GM23248 (cell line): ENCODE results near the gene ZBTB48. TPM values are rescaled to one million over a fixed set of nuclear protein-coding genes. Genes with fewer than 3 reads are reported as not detected.

Experiments used
- DNase-seq: peaks from one replicate; pipeline ENCODE4 v3.0.0-alpha.2; 2015
- H2AFZ ChIP-seq: fragments of 200-600 bp; sonication (generic); 2 replicates; pipeline ENCODE4 v1.6.1; 2016; ENCODE audit warnings: antibody characterized with exemption
- H3F3A ChIP-seq: fragments of 200-600 bp; sonication (generic); 2 replicates; pipeline ENCODE4 v1.6.1; 2016; ENCODE audit warnings: mild to moderate bottlenecking, antibody characterized with exemption, mixed run types; ENCODE audit not compliant: insufficient read depth
- H3K27ac ChIP-seq: fragments of 200-600 bp; sonication (generic); 2 replicates; pipeline ENCODE4 v1.5.1; 2016; ENCODE audit warnings: mild to moderate bottlenecking
- H3K27me3 ChIP-seq: fragments of 200-600 bp; sonication (generic); replicated peaks from 2 replicates; pipeline ENCODE4 v1.6.1; 2016; ENCODE audit warnings: mild to moderate bottlenecking; ENCODE audit not compliant: insufficient read depth
- H3K36me3 ChIP-seq: fragments of 200-600 bp; sonication (generic); 2 replicates; pipeline ENCODE4 v1.6.1; 2016; ENCODE audit warnings: low read depth, mild to moderate bottlenecking
- H3K4me1 ChIP-seq: fragments of 200-600 bp; sonication (generic); 2 replicates; pipeline ENCODE4 v1.6.1; 2016; ENCODE audit warnings: mild to moderate bottlenecking; ENCODE audit not compliant: insufficient read depth
- H3K4me2 ChIP-seq: fragments of 200-600 bp; sonication (generic); one replicate; pipeline ENCODE4 v1.6.1; 2016; ENCODE audit warnings: mild to moderate bottlenecking; ENCODE audit not compliant: unreplicated experiment
- H3K4me3 ChIP-seq: fragments of 200-600 bp; sonication (generic); 2 replicates; pipeline ENCODE4 v1.5.1; 2016; ENCODE audit warnings: mild to moderate bottlenecking
- H3K79me2 ChIP-seq: fragments of 200-600 bp; sonication (generic); 2 replicates; pipeline ENCODE4 v1.6.1; 2016; ENCODE audit warnings: mild to moderate bottlenecking; ENCODE audit not compliant: insufficient read depth
- H3K9ac ChIP-seq: fragments of 200-600 bp; sonication (generic); 2 replicates; pipeline ENCODE4 v1.6.1; 2016; ENCODE audit warnings: mild to moderate bottlenecking
- H3K9me2 ChIP-seq: fragments of 200-600 bp; sonication (generic); 2 replicates; pipeline ENCODE4 v1.6.1; 2016; ENCODE audit warnings: mixed run types, mild to moderate bottlenecking, moderate library complexity; ENCODE audit not compliant: insufficient read depth
- H3K9me3 ChIP-seq: fragments of 200-600 bp; sonication (generic); one replicate; pipeline ENCODE4 v1.6.1; 2017; ENCODE audit warnings: low read depth
- H4K20me1 ChIP-seq: fragments of 200-600 bp; sonication (generic); 2 replicates; pipeline ENCODE4 v1.6.0; 2016; ENCODE audit not compliant: insufficient read depth
- EZH2 ChIP-seq: fragments of 200-600 bp; sonication (generic); IDR thresholded peaks from 2 replicates; pipeline ENCODE4 v1.6.1; 2018; ENCODE audit warnings: antibody characterized with exemption, mild to moderate bottlenecking; ENCODE audit not compliant: insufficient read depth, poor library complexity, severe bottlenecking
- EZH2phosphoT487 ChIP-seq: fragments of 200-600 bp; sonication (generic); IDR thresholded peaks from 2 replicates; pipeline ENCODE4 v1.6.1; 2018; ENCODE audit warnings: antibody characterized with exemption, moderate library complexity, mild to moderate bottlenecking, low read depth; ENCODE audit not compliant: insufficient read depth
- WGBS, 2 experiments: methylation state at CpG; one replicate each; pipeline ENCODE4 v1.1.6; 2015 to 2017; ENCODE audit warnings: low lambda C conversion rate in 2 of 2, low coverage in 1 of 2; ENCODE audit errors: missing lambda C conversion rate in 2 of 2; 5-methylcytosine and 5-hydroxymethylcytosine counted together
- in situ Hi-C: fragments of 300-500 bp; cut with MboI; formaldehyde crosslinking; loops from 2 replicates; pipeline ENCODE4 v1.15.0; 2020
- polyA plus RNA-seq: library from polyadenylated mRNA; unstranded; fragments of >200 nt; fragmentation: Nextera tagmentation; extraction: Ambion mirVana; gene quantifications from 2 replicates; pipeline ENCODE4 v1.2.1, GENCODE V29; 2016
- total RNA-seq: library from RNA; depleted of rRNA; stranded (reverse); fragments of >200 nt; shearing (Covaris generic); gene quantifications from 2 replicates; pipeline ENCODE4 v1.2.3, GENCODE V29; 2014

ZBTB48 gene
- total and polyA plus RNA-seq, 2 experiments from 2014 or later, result 15.4 to 16.4 TPM

- Histone ChIP-seq H3K9me2 (no peaks in the 10 kb centered on the region), H2AFZ (peak overlapping the region; percentile 82), H3K4me2 (peak overlapping the region; percentile 87), H3K79me2 (peaks cover 69% of the 10 kb centered on the region), H3K27me3 (no peaks in the 10 kb centered on the region), H3K27ac (peak overlapping the region; percentile 89), H3F3A (peaks cover 12% of the 10 kb centered on the region; the same call in 1 of the 2 replicates), H3K9ac (peak overlapping the region; percentile 86), H3K36me3 (no peaks in the 10 kb centered on the region), H3K4me1 (peaks cover 13% of the 10 kb centered on the region; the same call in 1 of the 2 replicates), H4K20me1 (no peaks in the 10 kb centered on the region), H3K9me3 (no peaks in the 10 kb centered on the region), H3K4me3 (peak overlapping the region; percentile 91)
- TF ChIP-seq EZH2phosphoT487 (no peak), EZH2 (no peak)
- in situ Hi-C loops, result no loop called here
- 1% methylated on average over 42 to 67 of the region's 67 CpGs for WGBS, 2 experiments
- DNase-seq, result peak; percentile 83
These were observed 33.0 kb downstream of the ZBTB48 start for GRCh38 chr1:6612641-6613360.

GRCh38 chr1:6613361-6614018, 33.7 kb downstream of the ZBTB48 start, which contains the start of gene PHF13:
TSS of gene PHF13 (plus strand) at chr1:6613731. CDS start at chr1:6614067, 336 bp downstream.
- H3K36me3 ChIP-seq, result no peaks in the 10 kb centered on the region
- H3K4me2 ChIP-seq, result peak within 1 kb of the TSS; percentile 87
- DNase-seq, result peak; percentile 99
- H3K4me3 ChIP-seq, result peak within 1 kb of the TSS; percentile 91
- in situ Hi-C loops, result no loop called here
- H2AFZ ChIP-seq, result peak within 1 kb of the TSS; percentile 82
- peaks cover 13% of the 10 kb centered on the region; the same call in 1 of the 2 replicates for H3K4me1 ChIP-seq
- no peaks in the 10 kb centered on the region for H4K20me1 ChIP-seq
- peaks cover 71% of the 10 kb centered on the region for H3K79me2 ChIP-seq
- H3K27me3 ChIP-seq, result no peaks in the 10 kb centered on the region
- no peaks in the 10 kb centered on the region for H3K9me2 ChIP-seq
- 1 to 2% methylated on average over 28 to 68 of the region's 84 CpGs for WGBS, 2 experiments
- TF ChIP-seq EZH2, result no peak
- no peak for TF ChIP-seq EZH2phosphoT487
- no peaks in the 10 kb centered on the region for H3K9me3 ChIP-seq
- H3K9ac ChIP-seq, result peak within 1 kb of the TSS; percentile 86
- peaks cover 12% of the 10 kb centered on the region; the same call in 1 of the 2 replicates for H3F3A ChIP-seq
- H3K27ac ChIP-seq, result peak within 1 kb of the TSS; percentile 89

- Histone ChIP-seq H2AFZ (peak overlapping the region; percentile 64; the same call in 1 of the 2 replicates), H3F3A (peaks cover 12% of the 10 kb centered on the region; the same call in 1 of the 2 replicates), H3K9ac (peak overlapping the region; percentile 81), H3K4me3 (peak overlapping the region; percentile 87), H3K27me3 (no peaks in the 10 kb centered on the region), H3K27ac (peak overlapping the region; percentile 44), H4K20me1 (no peaks in the 10 kb centered on the region), H3K9me2 (no peaks in the 10 kb centered on the region), H3K4me1 (peaks cover 13% of the 10 kb centered on the region; the same call in 1 of the 2 replicates), H3K4me2 (peak overlapping the region; percentile 37), H3K79me2 (peaks cover 79% of the 10 kb centered on the region), H3K9me3 (no peaks in the 10 kb centered on the region), H3K36me3 (no peaks in the 10 kb centered on the region)
- WGBS, 2 experiments, result 0 to 2% methylated on average over 1 to 100 of the region's 117 CpGs
- TF ChIP-seq EZH2phosphoT487 (no peak), EZH2 (no peak)
- peak; percentile 61 for DNase-seq
- in situ Hi-C loops, result no loop called here
These were observed 34.5 kb downstream of the ZBTB48 start for GRCh38 chr1:6614019-6614928.
